Measurements from ENCODE around the gene BARD1.

The BARD1 gene

GRCh38 chr2:214679736-214680135 lies 129.7 kb downstream of the BARD1 start:
- H3K27ac Mint-ChIP-seq = no peak overlapping the region

GRCh38 chr2:214676421-214677089 lies 132.9 kb downstream of the BARD1 start:
- Mint-ChIP-seq H3K27ac (no peak overlapping the region), H3K9me3 (peaks cover 5% of the 10 kb centered on the region), H3K4me1 (peaks cover 5% of the 10 kb centered on the region), H3K27me3 (ENCODE audit: low read depth, poor library complexity) (peaks cover 3% of the 10 kb centered on the region), H3K36me3 (ENCODE audit: low read depth) (no peaks in the 10 kb centered on the region), H3K4me3 (no peak overlapping the region)
- DNase-seq = no peak
- TF ChIP-seq CTCF (IDR thresholded peaks at IDR 0.05) = no peak

More at GRCh38 chr2:214679736-214680135, 129.7 kb downstream of the BARD1 start:
- Mint-ChIP-seq H3K27me3 (ENCODE audit: low read depth, poor library complexity) (no peaks in the 10 kb centered on the region), H3K9me3 (peaks cover 10% of the 10 kb centered on the region), H3K4me1 (peaks cover 7% of the 10 kb centered on the region), H3K4me3 (no peak overlapping the region), H3K36me3 (ENCODE audit: low read depth) (no peaks in the 10 kb centered on the region)
- TF ChIP-seq CTCF (IDR thresholded peaks at IDR 0.05) = no peak
- no peak for DNase-seq

Measured in nephron progenitor cell (in vitro differentiated cells).